HG03565 (cell line): ENCODE measurements around the gene DNAJC12.
A peak's percentile ranks its signal among the peaks of the same experiment; 100 is the strongest.
"Not testable (repeated sequence)": the region's sequence is repeated elsewhere in the genome, so short reads cannot be mapped to it uniquely, and the experiment has no call there.

Source experiments
- ATAC-seq: cut with Tn5 transposase; IDR thresholded peaks from one replicate; pipeline ENCODE4 v1.9.1; 2021; ENCODE audit warnings: mild to moderate bottlenecking, moderate library complexity; ENCODE audit not compliant: unreplicated experiment

DNAJC12 gene

GRCh38 chr10:67837541-67838314 is at the start of gene DNAJC12:
TSS of gene DNAJC12 (minus strand) at chr10:67838188. CDS start at chr10:67838011, 177 bp downstream.
- peak; percentile 76 for ATAC-seq

- peak; percentile 30 for ATAC-seq
Measured at GRCh38 chr10:67884842-67885670, 47.1 kb upstream of the DNAJC12 start.

DNA sequence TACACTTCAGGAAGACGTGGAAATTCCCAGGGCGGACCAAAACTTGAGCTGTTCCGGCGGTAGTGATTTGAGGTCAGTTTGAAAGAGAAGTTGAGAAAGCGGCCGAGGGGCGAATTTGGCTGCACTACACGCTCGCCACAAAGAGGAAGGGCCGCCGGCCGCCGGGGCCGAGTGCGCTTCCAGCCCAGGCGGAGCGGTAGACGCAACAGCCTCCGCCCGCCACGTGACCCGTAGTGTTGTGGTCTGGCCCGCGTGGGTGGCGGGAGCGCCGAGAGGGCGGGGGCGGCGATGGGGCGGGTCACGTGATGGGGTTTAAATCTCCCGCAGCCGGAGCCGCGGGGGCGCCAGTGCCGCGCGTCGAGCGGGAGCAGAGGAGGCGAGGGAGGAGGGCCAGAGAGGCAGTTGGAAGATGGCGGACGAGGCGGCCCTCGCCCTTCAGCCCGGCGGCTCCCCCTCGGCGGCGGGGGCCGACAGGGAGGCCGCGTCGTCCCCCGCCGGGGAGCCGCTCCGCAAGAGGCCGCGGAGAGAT is 46.4 kb upstream of the DNAJC12 start, which contains the start of gene SIRT1:
Gene SIRT1, plus strand, starts transcription at position 344 of the 529 bp plus-strand sequence. Its CDS starts 66 bp downstream, at position 410.
- peak; percentile 83 for ATAC-seq

DNA sequence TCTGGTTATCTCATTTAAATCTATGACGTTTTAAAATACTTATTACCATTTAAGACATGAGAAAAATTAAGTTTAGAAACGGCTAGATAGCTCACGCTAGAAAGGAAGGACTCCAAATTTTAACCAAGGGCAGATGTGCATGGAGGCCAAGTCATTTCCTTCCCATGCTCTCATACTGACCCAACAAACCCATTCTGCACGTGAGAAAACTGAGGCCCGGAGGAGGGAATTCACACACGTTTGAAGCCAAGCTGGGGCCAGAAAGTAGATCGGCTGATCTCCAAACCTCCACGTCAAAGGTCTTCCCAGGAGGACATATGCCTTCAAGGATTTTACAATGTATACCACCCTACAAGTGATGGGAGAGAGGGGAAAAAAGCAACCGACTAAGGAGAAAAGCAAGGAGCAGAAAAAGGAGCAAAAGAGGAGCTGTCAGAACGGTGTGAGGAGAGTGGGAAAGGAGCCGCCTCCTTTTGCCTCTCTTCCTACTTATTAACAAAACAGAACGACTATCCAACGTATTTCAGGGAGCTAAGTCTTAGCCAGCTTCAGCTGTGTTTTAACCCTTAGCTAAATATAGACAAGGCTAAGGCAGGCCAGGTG is 45.8 kb upstream of the DNAJC12 start:
- ATAC-seq, result no peak

DNA sequence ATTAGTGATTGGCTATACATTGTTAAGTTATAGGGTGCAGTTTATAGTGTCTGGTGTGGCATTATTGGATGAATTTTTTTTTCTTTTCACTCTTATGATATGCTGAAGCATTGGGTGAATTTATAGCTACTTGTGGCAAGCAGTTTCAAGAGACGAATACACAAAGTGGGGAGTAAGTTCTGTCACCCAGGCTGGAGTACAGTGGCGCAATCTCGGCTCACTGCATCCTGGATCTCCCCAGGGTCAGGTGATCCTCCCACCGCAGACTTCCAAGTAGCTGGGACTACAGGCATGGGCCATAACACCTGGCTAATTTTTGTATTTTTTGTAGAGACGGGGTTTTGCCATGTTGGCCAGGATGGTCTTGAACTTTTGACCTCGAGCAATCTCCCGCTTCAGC is 40.1 kb upstream of the DNAJC12 start:
- ATAC-seq, result no peak

DNA sequence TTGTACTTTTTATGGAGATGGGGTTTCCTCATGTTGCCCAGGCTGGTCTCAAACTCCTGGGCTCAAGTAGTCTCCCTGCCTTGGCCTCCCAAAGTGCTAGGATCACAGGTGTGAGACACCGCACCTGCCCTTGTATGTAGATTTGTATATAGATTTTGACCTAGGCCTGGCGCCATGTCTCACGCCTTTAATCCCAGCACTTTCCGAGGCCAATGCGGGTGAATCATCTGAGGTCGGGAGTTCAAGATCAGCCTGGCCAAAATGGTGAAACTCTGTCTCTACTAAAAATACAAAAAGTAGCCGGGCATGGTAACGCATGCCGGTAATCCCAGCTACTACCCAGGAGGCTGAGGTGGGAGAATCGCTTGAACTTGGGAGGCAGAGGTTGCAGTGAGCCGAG is 39.4 kb upstream of the DNAJC12 start:
- ATAC-seq, result not testable (repeated sequence)

- no peak for ATAC-seq
Measured at GRCh38 chr10:67875340-67876238, 37.6 kb upstream of the DNAJC12 start.

DNA sequence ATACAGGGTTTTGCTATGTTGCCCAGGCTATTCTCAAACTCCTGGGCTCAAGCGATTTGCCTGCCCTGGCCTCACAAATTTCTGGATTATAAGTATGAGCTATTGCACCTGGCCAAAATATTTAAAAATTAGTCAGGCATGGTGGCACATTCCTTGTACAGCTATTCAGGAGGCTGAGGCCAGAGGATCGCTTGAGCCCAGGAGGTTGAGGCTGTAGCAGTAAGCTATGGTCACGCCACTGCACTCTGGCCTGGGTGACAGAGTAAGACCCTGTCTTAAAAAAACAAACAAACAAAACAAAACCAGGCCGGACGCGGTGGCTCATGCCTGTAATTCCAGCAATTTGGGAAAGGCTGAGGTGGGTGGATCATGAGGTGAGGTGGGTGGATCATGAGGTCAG is 32.0 kb upstream of the DNAJC12 start:
- no peak for ATAC-seq

DNA sequence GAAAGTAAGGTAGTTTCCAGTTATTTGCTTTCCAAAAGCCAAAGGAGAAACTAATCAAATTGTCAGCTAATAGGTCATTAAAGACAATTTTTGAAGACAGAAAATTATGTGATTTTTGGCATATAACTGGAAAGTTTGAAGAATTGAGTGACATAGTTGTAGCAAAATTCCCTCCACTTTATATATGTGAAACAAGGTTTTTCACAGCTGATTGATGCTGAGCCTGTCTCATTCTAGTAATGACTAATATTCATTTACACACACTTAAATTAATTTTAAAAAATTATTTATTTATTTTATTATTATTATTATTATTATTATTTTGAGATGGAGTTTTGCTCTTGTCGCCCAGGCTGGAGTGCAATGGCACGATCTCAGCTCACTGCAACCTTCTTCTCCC is 30.1 kb upstream of the DNAJC12 start:
- no peak for ATAC-seq

DNA sequence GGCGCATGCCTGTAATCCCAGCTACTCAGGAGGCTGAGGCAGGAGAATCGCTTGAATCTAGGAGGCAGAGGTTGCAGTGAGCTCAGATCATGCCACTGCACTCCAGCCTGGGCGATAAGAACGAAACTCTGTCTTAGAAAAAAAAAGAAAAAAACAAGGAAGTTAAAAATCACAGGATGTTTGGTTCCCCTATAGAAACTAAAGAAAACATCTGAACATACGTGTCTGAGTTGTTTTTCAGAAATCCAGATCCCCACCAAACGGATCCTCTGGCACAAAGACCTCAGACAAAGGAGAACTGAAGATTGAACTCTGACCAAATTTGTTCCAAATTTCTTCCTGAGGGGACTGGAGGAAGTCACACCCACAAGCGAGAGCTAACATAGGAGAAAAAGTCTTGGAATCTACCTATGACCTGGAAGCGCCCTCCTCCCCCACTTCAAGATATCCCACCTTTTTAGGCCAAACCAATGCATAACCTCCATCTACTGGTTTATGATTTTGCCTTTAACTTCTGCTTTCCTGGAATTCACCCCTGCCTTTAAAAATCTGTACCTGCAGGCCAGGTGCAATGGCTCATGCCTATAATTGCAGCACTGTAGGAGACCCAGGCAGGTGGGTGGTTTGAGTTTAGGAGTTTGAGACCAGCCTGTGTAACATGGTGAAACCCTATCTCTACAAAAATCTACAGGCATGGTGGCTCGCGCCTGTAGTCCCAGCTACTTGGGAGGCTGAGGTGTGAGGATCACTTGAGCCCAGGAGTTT is 26.8 kb upstream of the DNAJC12 start:
- no peak for ATAC-seq

GRCh38 chr10:67863094-67863493 is 25.1 kb upstream of the DNAJC12 start:
- ATAC-seq, result no peak

DNA sequence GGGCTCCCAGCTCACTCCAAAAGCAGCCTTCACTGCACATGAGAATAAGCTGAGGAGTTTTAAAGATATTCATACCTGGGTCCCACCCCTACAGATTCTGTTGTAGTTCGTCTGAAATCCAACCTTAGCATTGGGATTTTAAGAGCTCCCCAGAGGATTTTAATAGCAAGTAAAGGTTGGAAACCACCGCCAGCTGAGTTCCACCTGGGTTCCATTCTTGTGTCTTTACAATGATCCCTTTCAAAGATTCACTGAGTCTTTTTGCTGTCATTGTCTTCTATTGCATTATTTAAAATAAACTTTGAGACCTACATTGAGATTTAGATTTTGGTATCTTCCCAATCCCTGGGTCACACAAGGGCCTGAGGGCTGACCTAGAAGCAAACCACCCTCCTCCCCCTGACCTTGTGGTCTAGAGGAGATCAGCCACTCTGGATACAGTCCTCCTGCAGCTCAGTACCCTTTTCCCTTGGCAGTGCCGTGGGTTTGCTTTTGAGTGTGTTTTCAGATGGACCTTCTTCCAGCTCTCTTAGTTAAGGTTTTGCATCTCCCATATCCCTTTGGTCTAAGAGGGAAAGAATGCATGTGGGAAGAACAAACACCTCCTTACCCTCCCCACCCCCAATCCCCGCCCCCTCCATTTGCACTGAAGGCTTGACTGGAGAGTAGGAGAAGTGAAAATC is 23.9 kb upstream of the DNAJC12 start:
- no peak for ATAC-seq

- no peak for ATAC-seq
Measured at GRCh38 chr10:67858971-67859370, 21.0 kb upstream of the DNAJC12 start.

DNA sequence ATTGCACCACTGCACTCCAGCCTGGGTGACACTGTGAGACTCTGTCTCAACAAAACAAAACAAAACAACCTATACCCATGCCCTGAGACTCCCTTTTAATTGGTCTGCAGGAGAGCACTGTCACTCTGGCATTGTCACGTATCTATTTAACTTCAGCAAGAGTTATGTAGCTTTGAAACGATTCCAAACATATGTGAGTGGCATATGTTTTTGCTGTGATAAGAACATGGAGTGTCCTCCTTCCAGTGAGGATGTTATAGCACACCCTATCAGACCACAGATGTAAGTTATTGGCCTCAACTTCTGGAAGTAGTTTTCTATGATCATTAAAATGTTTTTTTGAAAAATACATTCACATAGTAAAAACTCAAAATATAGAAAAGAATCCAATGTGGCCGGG is 15.5 kb upstream of the DNAJC12 start:
- ATAC-seq, result no peak

GRCh38 chr10:67852761-67853160 is 14.8 kb upstream of the DNAJC12 start:
- ATAC-seq, result no peak

DNA sequence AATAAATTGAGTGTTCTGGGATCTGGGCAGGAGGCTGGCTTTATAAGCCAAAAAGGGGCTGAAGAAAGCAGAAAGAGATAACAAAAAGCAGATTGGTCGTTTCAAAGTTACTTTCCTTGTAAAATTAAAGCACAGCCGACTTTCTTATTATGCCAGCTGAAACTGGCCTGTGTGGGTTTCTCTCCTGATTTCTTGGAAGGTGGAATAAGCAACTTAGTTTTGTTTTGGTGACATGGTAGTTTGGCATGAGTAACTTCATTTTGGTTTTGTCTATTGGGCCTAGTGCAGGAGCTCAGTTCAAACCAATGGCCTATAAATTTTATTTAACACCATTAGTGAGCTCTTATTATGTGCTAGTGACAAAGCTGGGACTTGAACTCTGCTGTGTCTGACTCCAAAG is 13.2 kb upstream of the DNAJC12 start:
- ATAC-seq, result no peak

DNA sequence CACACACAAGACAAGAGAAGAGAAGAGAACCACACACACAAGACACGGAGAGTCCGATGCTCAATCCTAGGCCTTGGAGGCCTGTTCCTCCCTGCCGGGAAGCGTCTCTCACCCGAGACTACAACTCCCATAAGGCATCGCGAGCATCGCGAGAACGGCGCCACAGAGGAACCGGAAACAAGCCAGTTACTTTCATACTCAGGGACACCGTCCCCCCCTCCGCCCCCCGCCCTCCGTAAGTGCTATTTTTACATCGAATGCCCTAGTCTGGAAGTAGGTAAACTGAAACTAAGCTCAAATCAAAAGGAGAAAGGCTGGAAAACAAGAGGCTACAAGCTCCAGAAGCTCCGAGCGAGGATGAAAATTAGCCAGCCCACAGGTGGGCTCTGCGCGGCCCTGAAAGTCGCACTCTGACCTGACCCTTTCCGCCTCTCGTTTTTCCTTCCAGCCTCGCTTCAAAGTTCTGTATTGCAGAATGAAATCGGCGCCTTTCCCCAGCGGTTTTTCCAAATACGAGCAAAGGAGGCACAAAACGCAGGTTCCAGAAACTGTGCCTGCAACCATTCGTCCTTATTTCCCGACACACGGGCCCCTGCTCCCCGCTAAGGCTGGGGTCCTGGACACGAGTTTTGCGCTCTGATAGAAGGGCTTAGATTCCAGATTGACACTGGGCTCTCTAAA is 11.5 kb upstream of the DNAJC12 start:
- peak; percentile 97 for ATAC-seq

DNA sequence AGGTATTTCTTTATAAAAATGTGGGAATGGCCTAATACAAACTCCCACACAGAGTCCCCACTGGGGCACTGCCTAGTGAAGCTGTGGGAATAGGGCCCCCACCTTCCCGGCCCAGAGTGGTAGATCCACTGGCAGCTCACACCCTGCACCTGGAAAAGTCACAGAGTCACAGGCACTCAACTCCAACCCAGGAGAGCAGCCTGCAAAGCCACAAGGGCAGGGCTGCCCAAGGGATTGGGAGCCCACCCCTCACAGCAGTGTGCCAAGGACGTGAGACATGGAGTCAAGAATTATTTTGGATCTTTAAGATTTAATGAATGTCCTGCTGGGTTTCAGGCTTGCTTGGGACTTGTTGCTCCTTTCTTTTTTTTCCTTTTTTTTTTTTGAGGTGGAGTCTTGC is 5.3 kb upstream of the DNAJC12 start:
- no peak for ATAC-seq
